GM15510 (cell line): ENCODE data around the gene SLIT3.

Experiments
- POLR2A ChIP-seq: IDR thresholded peaks from 3 replicates; pipeline ENCODE4 v1.6.1; 2011; ENCODE audit warnings: borderline replicate concordance; ENCODE audit not compliant: insufficient read length; ENCODE audit errors: extremely low read depth

The SLIT3 gene

GRCh38 chr5:169190849-169191248 lies 110.1 kb downstream of the SLIT3 start:
- no peak for TF ChIP-seq POLR2A

- no peak for TF ChIP-seq POLR2A
These were observed 115.3 kb downstream of the SLIT3 start for GRCh38 chr5:169185626-169186025.

- no peak for TF ChIP-seq POLR2A
These were observed 117.4 kb downstream of the SLIT3 start for GRCh38 chr5:169183576-169183975.

GRCh38 chr5:169182797-169183196 lies 118.1 kb downstream of the SLIT3 start:
- no peak for TF ChIP-seq POLR2A

- no peak for TF ChIP-seq POLR2A
These were observed 119.1 kb downstream of the SLIT3 start for GRCh38 chr5:169181814-169182213.

- no peak for TF ChIP-seq POLR2A
These were observed 122.2 kb downstream of the SLIT3 start for GRCh38 chr5:169178754-169179153.

GRCh38 chr5:169178274-169178673 lies 122.7 kb downstream of the SLIT3 start:
- no peak for TF ChIP-seq POLR2A

- TF ChIP-seq POLR2A = no peak
These were observed 123.9 kb downstream of the SLIT3 start for GRCh38 chr5:169176709-169177694.

- TF ChIP-seq POLR2A = no peak
These were observed 125.2 kb downstream of the SLIT3 start for GRCh38 chr5:169175733-169176132.

- no peak for TF ChIP-seq POLR2A
These were observed 126.0 kb downstream of the SLIT3 start for GRCh38 chr5:169174923-169175322.

- TF ChIP-seq POLR2A = no peak
These were observed 127.6 kb downstream of the SLIT3 start for GRCh38 chr5:169173372-169173771.

- no peak for TF ChIP-seq POLR2A
These were observed 129.4 kb downstream of the SLIT3 start for GRCh38 chr5:169171515-169171914.

- TF ChIP-seq POLR2A = no peak
These were observed 131.2 kb downstream of the SLIT3 start for GRCh38 chr5:169169783-169170182.

GRCh38 chr5:169168280-169168679 lies 132.7 kb downstream of the SLIT3 start:
- TF ChIP-seq POLR2A = no peak

- no peak for TF ChIP-seq POLR2A
These were observed 134.9 kb downstream of the SLIT3 start for GRCh38 chr5:169166078-169166477.

GRCh38 chr5:169165052-169165451 lies 135.9 kb downstream of the SLIT3 start:
- no peak for TF ChIP-seq POLR2A

GRCh38 chr5:169164481-169164925 lies 136.4 kb downstream of the SLIT3 start:
- no peak for TF ChIP-seq POLR2A

GRCh38 chr5:169162407-169162806 lies 138.5 kb downstream of the SLIT3 start:
- no peak for TF ChIP-seq POLR2A
